Loucy (cell line): ENCODE results near the gene SP2.
"Not testable (repeated sequence)": the region's sequence is repeated elsewhere in the genome, so short reads cannot be mapped to it uniquely, and the experiment has no call there.

Experiments
- EZH2phosphoT487 ChIP-seq: fragments of 200-600 bp; IDR thresholded peaks from 2 replicates; pipeline ENCODE4 v1.6.1; 2018; ENCODE audit warnings: antibody characterized with exemption, mild to moderate bottlenecking, moderate library complexity, borderline replicate concordance
- TF ChIP-seq, protein P1 (sequence below): fragments of 200-600 bp; sonication (generic); conservative IDR thresholded peaks from 2 replicates; pipeline ENCODE4 v1.5.1; 2014; ENCODE audit warnings: mild to moderate bottlenecking, antibody characterized with exemption, low read length

GRCh38 chr17:47935468-47935867 lies 39.4 kb downstream of the SP2 start:
- TF ChIP-seq, protein P1, sequence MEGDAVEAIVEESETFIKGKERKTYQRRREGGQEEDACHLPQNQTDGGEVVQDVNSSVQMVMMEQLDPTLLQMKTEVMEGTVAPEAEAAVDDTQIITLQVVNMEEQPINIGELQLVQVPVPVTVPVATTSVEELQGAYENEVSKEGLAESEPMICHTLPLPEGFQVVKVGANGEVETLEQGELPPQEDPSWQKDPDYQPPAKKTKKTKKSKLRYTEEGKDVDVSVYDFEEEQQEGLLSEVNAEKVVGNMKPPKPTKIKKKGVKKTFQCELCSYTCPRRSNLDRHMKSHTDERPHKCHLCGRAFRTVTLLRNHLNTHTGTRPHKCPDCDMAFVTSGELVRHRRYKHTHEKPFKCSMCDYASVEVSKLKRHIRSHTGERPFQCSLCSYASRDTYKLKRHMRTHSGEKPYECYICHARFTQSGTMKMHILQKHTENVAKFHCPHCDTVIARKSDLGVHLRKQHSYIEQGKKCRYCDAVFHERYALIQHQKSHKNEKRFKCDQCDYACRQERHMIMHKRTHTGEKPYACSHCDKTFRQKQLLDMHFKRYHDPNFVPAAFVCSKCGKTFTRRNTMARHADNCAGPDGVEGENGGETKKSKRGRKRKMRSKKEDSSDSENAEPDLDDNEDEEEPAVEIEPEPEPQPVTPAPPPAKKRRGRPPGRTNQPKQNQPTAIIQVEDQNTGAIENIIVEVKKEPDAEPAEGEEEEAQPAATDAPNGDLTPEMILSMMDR: not testable (repeated sequence)
- not testable (repeated sequence) for TF ChIP-seq EZH2phosphoT487
